IgD-negative memory B cell (primary cell): ENCODE results near the gene ADCY1. TPM values are rescaled to one million over a fixed set of nuclear protein-coding genes. Genes with fewer than 3 reads are reported as not detected.
A peak's percentile ranks its signal among the peaks of the same experiment; 100 is the strongest.

Experiments used
- H3K27ac Mint-ChIP-seq, 3 donors: one replicate each; pipeline ENCODE4 v1.8.0; 2020 to 2022; ENCODE audit warnings: mild to moderate bottlenecking in 3 of 3, mixed read lengths in 3 of 3, moderate library complexity in 1 of 3
- H3K27me3 Mint-ChIP-seq: one replicate; pipeline ENCODE4 v1.8.0; 2021; ENCODE audit warnings: mixed read lengths
- H3K36me3 Mint-ChIP-seq: one replicate; pipeline ENCODE4 v1.8.0; 2020; ENCODE audit warnings: mild to moderate bottlenecking, mixed read lengths
- H3K4me1 Mint-ChIP-seq, 3 donors: one replicate each; pipeline ENCODE4 v1.8.0; 2020 to 2022; ENCODE audit warnings: mixed read lengths in 3 of 3, mild to moderate bottlenecking in 1 of 3
- H3K4me3 Mint-ChIP-seq, 4 donors: one replicate each; pipeline ENCODE4 v1.8.0; 2020 to 2022; ENCODE audit warnings: mild to moderate bottlenecking in 4 of 4, mixed read lengths in 4 of 4, moderate library complexity in 3 of 4
- H3K9me3 Mint-ChIP-seq, 3 donors: one replicate each; pipeline ENCODE4 v1.8.0; 2020 to 2021; ENCODE audit warnings: mixed read lengths in 3 of 3, mild to moderate bottlenecking in 1 of 3
- polyA plus RNA-seq: library from polyadenylated mRNA; unstranded; fragments of 300-500 nt; fragmentation: Illumina TruSeq; gene quantifications from one replicate; pipeline ENCODE4 v1.2.3, GENCODE V29; 2021

ADCY1 gene
- polyA plus RNA-seq, 1 donor from 2014 or later: 0.18 TPM

GRCh38 chr7:45657136-45657889, 83.1 kb downstream of the ADCY1 start:
- H3K9me3 Mint-ChIP-seq: peaks cover 0 to 1% (median 0%) of the 10 kb centered on the region in 3 donors
- H3K27me3 Mint-ChIP-seq: peaks cover 6% of the 10 kb centered on the region
- H3K4me3 Mint-ChIP-seq: no peak overlapping the region
- no peaks in the 10 kb centered on the region for H3K4me1 Mint-ChIP-seq
- no peaks in the 10 kb centered on the region for H3K36me3 Mint-ChIP-seq
- H3K27ac Mint-ChIP-seq: no peak overlapping the region

GRCh38 chr7:45657890-45658715, 83.9 kb downstream of the ADCY1 start:
- H3K9me3 Mint-ChIP-seq: peaks cover 0 to 1% (median under 1%) of the 10 kb centered on the region in 3 donors
- no peak overlapping the region for H3K27ac Mint-ChIP-seq
- H3K27me3 Mint-ChIP-seq: peaks cover 6% of the 10 kb centered on the region
- H3K4me1 Mint-ChIP-seq: no peaks in the 10 kb centered on the region
- no peaks in the 10 kb centered on the region for H3K36me3 Mint-ChIP-seq
- H3K4me3 Mint-ChIP-seq: no peak overlapping the region

GRCh38 chr7:45658716-45659495, 84.7 kb downstream of the ADCY1 start:
- Mint-ChIP-seq H3K4me1 (no peaks in the 10 kb centered on the region), H3K27ac (no peak overlapping the region), H3K9me3 (peaks cover 0 to 2% (median 1%) of the 10 kb centered on the region in 3 donors), H3K27me3 (peaks cover 6% of the 10 kb centered on the region), H3K36me3 (no peaks in the 10 kb centered on the region), H3K4me3 (no peak overlapping the region)

GRCh38 chr7:45659496-45660139, 85.5 kb downstream of the ADCY1 start:
- Mint-ChIP-seq H3K4me1 (no peaks in the 10 kb centered on the region), H3K4me3 (no peak overlapping the region), H3K9me3 (peaks cover 0 to 2% (median 1%) of the 10 kb centered on the region in 3 donors), H3K36me3 (no peaks in the 10 kb centered on the region), H3K27ac (no peak overlapping the region), H3K27me3 (peaks cover 6% of the 10 kb centered on the region)

GRCh38 chr7:45660201-45660900, 86.2 kb downstream of the ADCY1 start:
- no peak overlapping the region for H3K4me3 Mint-ChIP-seq
- H3K27ac Mint-ChIP-seq: peak overlapping the region in 1 of 3 donors; percentile 50
- no peaks in the 10 kb centered on the region for H3K4me1 Mint-ChIP-seq
- H3K27me3 Mint-ChIP-seq: peaks cover 6% of the 10 kb centered on the region
- peaks cover 0 to 5% (median 1%) of the 10 kb centered on the region in 3 donors for H3K9me3 Mint-ChIP-seq
- H3K36me3 Mint-ChIP-seq: no peaks in the 10 kb centered on the region

GRCh38 chr7:45660901-45661211, 86.7 kb downstream of the ADCY1 start:
- Mint-ChIP-seq H3K9me3 (peaks cover 0 to 5% (median 0%) of the 10 kb centered on the region in 3 donors), H3K4me3 (no peak overlapping the region), H3K4me1 (no peaks in the 10 kb centered on the region), H3K36me3 (no peaks in the 10 kb centered on the region), H3K27ac (peak overlapping the region in 1 of 3 donors; percentile 50), H3K27me3 (peaks cover 6% of the 10 kb centered on the region)

- Mint-ChIP-seq H3K4me3 (no peak overlapping the region), H3K27ac (no peak overlapping the region), H3K9me3 (peaks cover 0 to 5% (median 0%) of the 10 kb centered on the region in 3 donors), H3K27me3 (peaks cover 6% of the 10 kb centered on the region), H3K4me1 (no peaks in the 10 kb centered on the region), H3K36me3 (no peaks in the 10 kb centered on the region)
Measured at GRCh38 chr7:45661302-45661995, 87.3 kb downstream of the ADCY1 start.

GRCh38 chr7:45662018-45662417, 87.8 kb downstream of the ADCY1 start:
- H3K4me1 Mint-ChIP-seq: no peaks in the 10 kb centered on the region
- H3K4me3 Mint-ChIP-seq: no peak overlapping the region
- H3K27me3 Mint-ChIP-seq: peaks cover 6% of the 10 kb centered on the region
- no peaks in the 10 kb centered on the region for H3K36me3 Mint-ChIP-seq
- no peak overlapping the region for H3K27ac Mint-ChIP-seq
- H3K9me3 Mint-ChIP-seq: peaks cover 0 to 5% (median 0%) of the 10 kb centered on the region in 3 donors

GRCh38 chr7:45662540-45663166, 88.5 kb downstream of the ADCY1 start:
- no peaks in the 10 kb centered on the region for H3K4me1 Mint-ChIP-seq
- peaks cover 0 to 5% (median 0%) of the 10 kb centered on the region in 3 donors for H3K9me3 Mint-ChIP-seq
- H3K27me3 Mint-ChIP-seq: peaks cover 6% of the 10 kb centered on the region
- no peak overlapping the region for H3K27ac Mint-ChIP-seq
- H3K4me3 Mint-ChIP-seq: peak overlapping the region in 1 of 4 donors; percentile 57
- H3K36me3 Mint-ChIP-seq: no peaks in the 10 kb centered on the region

- Mint-ChIP-seq H3K27ac (peak overlapping the region in 1 of 3 donors; percentile 67), H3K27me3 (peaks cover 6% of the 10 kb centered on the region), H3K36me3 (no peaks in the 10 kb centered on the region), H3K9me3 (peaks cover 0 to 5% (median 0%) of the 10 kb centered on the region in 3 donors), H3K4me1 (no peaks in the 10 kb centered on the region), H3K4me3 (no peak overlapping the region)
Measured at GRCh38 chr7:45663167-45663921, 89.2 kb downstream of the ADCY1 start.

GRCh38 chr7:45663965-45664633, 89.9 kb downstream of the ADCY1 start:
- Mint-ChIP-seq H3K9me3 (peaks cover 0 to 5% (median 0%) of the 10 kb centered on the region in 3 donors), H3K4me3 (no peak overlapping the region), H3K27me3 (peaks cover 6% of the 10 kb centered on the region), H3K4me1 (no peaks in the 10 kb centered on the region), H3K36me3 (no peaks in the 10 kb centered on the region), H3K27ac (no peak overlapping the region)

- Mint-ChIP-seq H3K27me3 (peaks cover 4% of the 10 kb centered on the region), H3K36me3 (no peaks in the 10 kb centered on the region), H3K27ac (no peak overlapping the region), H3K4me1 (no peaks in the 10 kb centered on the region), H3K9me3 (peaks cover 0 to 5% (median 0%) of the 10 kb centered on the region in 3 donors), H3K4me3 (no peak overlapping the region)
Measured at GRCh38 chr7:45665172-45665571, 91.0 kb downstream of the ADCY1 start.
